Measurements from ENCODE around the gene CD81.
"Not testable (repeated sequence)": the region's sequence is repeated elsewhere in the genome, so short reads cannot be mapped to it uniquely, and the experiment has no call there.

CD81 gene

GRCh38 chr11:2329551-2329950 lies 47.6 kb upstream of the CD81 start:
- no peak for TF ChIP-seq EZH2phosphoT487 (IDR thresholded peaks at IDR 0.05; ENCODE audit: low read depth)

GRCh38 chr11:2330696-2331095 lies 46.4 kb upstream of the CD81 start:
- Histone ChIP-seq H3K27ac (ENCODE audit: low read length) (no peak overlapping the region), H3K36me3 (replicated peaks; ENCODE audit: low read depth, low read length) (no peaks in the 10 kb centered on the region), H3K9me3 (ENCODE audit: insufficient read depth, low read length) (no peaks in the 10 kb centered on the region), H3K27me3 (ENCODE audit: low read depth, low read length) (no peaks in the 10 kb centered on the region), H3K4me1 (ENCODE audit: low read length) (no peaks in the 10 kb centered on the region), H3K4me3 (ENCODE audit: low read length) (no peak overlapping the region), H2AFZ (ENCODE audit: low read depth, low read length) (no peak overlapping the region), H3K79me2 (ENCODE audit: low read length) (no peaks in the 10 kb centered on the region), H3K9ac (ENCODE audit: low read length) (no peak overlapping the region), H3K4me2 (ENCODE audit: low read length) (no peak overlapping the region), H4K20me1 (ENCODE audit: insufficient read depth, low read length) (no peaks in the 10 kb centered on the region)
- TF ChIP-seq EZH2phosphoT487 (IDR thresholded peaks at IDR 0.05; ENCODE audit: low read depth): no peak
- TF ChIP-seq CTCF (IDR thresholded peaks at IDR 0.05; ENCODE audit: low read depth, low read length): no peak

More at GRCh38 chr11:2329551-2329950, 47.6 kb upstream of the CD81 start:
- H4K20me1 ChIP-seq (ENCODE audit: insufficient read depth, low read length): no peaks in the 10 kb centered on the region
- H3K4me3 ChIP-seq (ENCODE audit: low read length): no peak overlapping the region
- no peak overlapping the region for H3K4me2 ChIP-seq (ENCODE audit: low read length)
- no peak overlapping the region for H3K9ac ChIP-seq (ENCODE audit: low read length)
- no peaks in the 10 kb centered on the region for H3K4me1 ChIP-seq (ENCODE audit: low read length)
- H2AFZ ChIP-seq (ENCODE audit: low read depth, low read length): no peak overlapping the region
- H3K27me3 ChIP-seq (ENCODE audit: low read depth, low read length): no peaks in the 10 kb centered on the region
- no peaks in the 10 kb centered on the region for H3K79me2 ChIP-seq (ENCODE audit: low read length)
- H3K36me3 ChIP-seq (replicated peaks; ENCODE audit: low read depth, low read length): no peaks in the 10 kb centered on the region
- H3K9me3 ChIP-seq (ENCODE audit: insufficient read depth, low read length): no peaks in the 10 kb centered on the region
- no peak overlapping the region for H3K27ac ChIP-seq (ENCODE audit: low read length)

DNA sequence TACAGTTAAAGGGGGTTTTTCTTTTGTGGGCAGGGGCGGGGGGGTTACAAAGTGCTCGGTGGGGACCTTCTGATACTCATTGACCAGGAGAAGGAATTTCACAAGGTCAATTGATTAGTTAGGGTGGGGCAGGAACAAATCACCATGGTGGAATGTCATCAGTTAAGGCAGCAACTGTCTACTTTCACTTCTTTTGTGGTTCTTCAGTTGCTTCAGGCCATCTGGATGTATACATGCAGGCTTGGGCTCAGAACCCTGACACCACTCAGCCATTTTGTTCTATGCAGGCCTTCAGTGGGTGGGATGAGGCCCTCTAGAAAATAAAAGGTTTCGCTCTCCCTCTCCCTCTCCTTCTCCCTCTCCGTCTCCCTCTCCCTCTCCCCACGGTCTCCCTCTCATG lies 45.7 kb upstream of the CD81 start:
- Histone ChIP-seq H3K9ac (ENCODE audit: low read length) (no peak overlapping the region), H3K27ac (ENCODE audit: low read length) (no peak overlapping the region), H3K4me3 (ENCODE audit: low read length) (no peak overlapping the region), H2AFZ (ENCODE audit: low read depth, low read length) (no peak overlapping the region), H3K4me2 (ENCODE audit: low read length) (no peak overlapping the region), H3K79me2 (ENCODE audit: low read length) (no peaks in the 10 kb centered on the region), H3K4me1 (ENCODE audit: low read length) (no peaks in the 10 kb centered on the region), H4K20me1 (ENCODE audit: insufficient read depth, low read length) (no peaks in the 10 kb centered on the region), H3K9me3 (ENCODE audit: insufficient read depth, low read length) (no peaks in the 10 kb centered on the region), H3K36me3 (replicated peaks; ENCODE audit: low read depth, low read length) (no peaks in the 10 kb centered on the region), H3K27me3 (ENCODE audit: low read depth, low read length) (no peaks in the 10 kb centered on the region)
- TF ChIP-seq CTCF (IDR thresholded peaks at IDR 0.05; ENCODE audit: low read depth, low read length): no peak
- no peak for TF ChIP-seq EZH2phosphoT487 (IDR thresholded peaks at IDR 0.05; ENCODE audit: low read depth)

DNA sequence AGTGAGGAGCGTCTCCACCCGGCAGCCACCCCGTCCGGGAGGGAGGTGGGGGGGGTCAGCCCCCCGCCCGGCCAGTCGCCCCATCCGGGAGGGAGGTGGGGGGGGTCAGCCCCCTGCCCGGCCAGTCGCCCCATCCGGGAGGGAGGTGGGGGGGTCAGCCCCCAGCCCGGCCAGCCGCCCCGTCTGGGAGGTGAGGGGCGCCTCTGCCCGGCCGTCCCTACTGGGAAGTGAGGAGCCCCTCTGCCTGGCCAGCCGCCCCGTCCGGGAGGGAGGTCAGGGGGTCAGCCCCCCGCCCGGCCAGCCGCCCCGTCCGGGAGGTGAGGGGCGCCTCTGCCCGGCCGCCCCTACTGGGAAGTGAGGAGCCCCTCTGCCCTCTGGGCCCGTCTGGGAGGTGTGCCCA lies 44.5 kb upstream of the CD81 start:
- H3K27me3 ChIP-seq (ENCODE audit: low read depth, low read length); H3K36me3 ChIP-seq (replicated peaks; ENCODE audit: low read depth, low read length); H2AFZ ChIP-seq (ENCODE audit: low read depth, low read length); H3K79me2 ChIP-seq (ENCODE audit: low read length); H3K9ac ChIP-seq (ENCODE audit: low read length); H3K4me3 ChIP-seq (ENCODE audit: low read length); H3K4me1 ChIP-seq (ENCODE audit: low read length); H3K27ac ChIP-seq (ENCODE audit: low read length); H3K4me2 ChIP-seq (ENCODE audit: low read length); H3K9me3 ChIP-seq (ENCODE audit: insufficient read depth, low read length); H4K20me1 ChIP-seq (ENCODE audit: insufficient read depth, low read length): not testable (repeated sequence)

DNA sequence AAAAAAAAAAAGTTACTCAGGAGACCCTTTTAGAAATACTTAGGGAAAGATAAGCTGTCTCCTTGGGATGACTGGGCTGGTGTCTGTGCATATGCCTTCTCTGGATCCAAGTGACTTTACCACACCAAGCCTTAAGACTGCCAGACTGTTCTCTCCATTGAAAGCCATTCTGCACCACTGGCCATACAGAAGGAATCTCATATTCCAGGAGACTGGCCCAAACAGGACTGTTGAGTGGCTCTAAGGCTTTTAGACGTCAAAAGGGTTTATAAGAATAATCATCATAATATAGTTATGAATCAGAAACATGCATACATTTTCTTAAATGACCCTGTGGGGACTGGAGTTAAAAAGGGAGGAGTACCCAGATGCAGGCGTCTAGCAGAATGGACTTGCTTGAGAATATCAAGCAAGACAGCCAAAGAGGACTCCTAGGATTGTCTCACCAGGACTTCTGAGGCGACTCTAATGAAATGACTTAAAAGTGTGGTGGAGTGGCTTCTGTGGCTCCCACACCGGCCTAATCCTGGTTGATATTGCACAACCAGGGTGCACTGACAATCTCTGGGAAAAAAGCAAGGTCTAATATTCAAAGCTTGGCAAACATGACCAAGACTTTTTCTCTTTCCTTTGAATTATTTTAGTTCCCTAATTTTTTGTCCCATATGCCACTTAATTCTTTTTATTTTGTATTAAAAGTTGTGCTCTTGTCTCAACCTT lies 43.5 kb upstream of the CD81 start:
- H4K20me1 ChIP-seq (ENCODE audit: insufficient read depth, low read length); H3K79me2 ChIP-seq (ENCODE audit: low read length); H3K27ac ChIP-seq (ENCODE audit: low read length): not testable (repeated sequence)

GRCh38 chr11:2335286-2335685 lies 41.8 kb upstream of the CD81 start:
- not testable (repeated sequence) for H3K9me3 ChIP-seq (ENCODE audit: insufficient read depth, low read length); H2AFZ ChIP-seq (ENCODE audit: low read depth, low read length); H3K4me3 ChIP-seq (ENCODE audit: low read length); H3K27ac ChIP-seq (ENCODE audit: low read length); H3K36me3 ChIP-seq (replicated peaks; ENCODE audit: low read depth, low read length); H3K4me2 ChIP-seq (ENCODE audit: low read length); H4K20me1 ChIP-seq (ENCODE audit: insufficient read depth, low read length); H3K9ac ChIP-seq (ENCODE audit: low read length); H3K79me2 ChIP-seq (ENCODE audit: low read length); H3K27me3 ChIP-seq (ENCODE audit: low read depth, low read length); H3K4me1 ChIP-seq (ENCODE audit: low read length)

More for the DNA sequence above, 43.5 kb upstream of the CD81 start:
- not testable (repeated sequence) for H3K36me3 ChIP-seq (replicated peaks; ENCODE audit: low read depth, low read length); H3K4me1 ChIP-seq (ENCODE audit: low read length); H3K4me2 ChIP-seq (ENCODE audit: low read length); H3K9ac ChIP-seq (ENCODE audit: low read length); H3K4me3 ChIP-seq (ENCODE audit: low read length); H3K27me3 ChIP-seq (ENCODE audit: low read depth, low read length); H3K9me3 ChIP-seq (ENCODE audit: insufficient read depth, low read length); H2AFZ ChIP-seq (ENCODE audit: low read depth, low read length)

- H2AFZ ChIP-seq (ENCODE audit: low read depth, low read length); H3K4me1 ChIP-seq (ENCODE audit: low read length); H3K27ac ChIP-seq (ENCODE audit: low read length); H3K4me3 ChIP-seq (ENCODE audit: low read length); H3K4me2 ChIP-seq (ENCODE audit: low read length); H3K36me3 ChIP-seq (replicated peaks; ENCODE audit: low read depth, low read length); H3K27me3 ChIP-seq (ENCODE audit: low read depth, low read length); H3K9me3 ChIP-seq (ENCODE audit: insufficient read depth, low read length); H4K20me1 ChIP-seq (ENCODE audit: insufficient read depth, low read length); H3K79me2 ChIP-seq (ENCODE audit: low read length); H3K9ac ChIP-seq (ENCODE audit: low read length): not testable (repeated sequence)
Measured at GRCh38 chr11:2338760-2339159, 38.4 kb upstream of the CD81 start.
